ENCODE results near the gene DEPDC5.

GRCh38 chr22:31943206-31943977 is 189.6 kb downstream of the DEPDC5 start:
- no peak for TF ChIP-seq EZH2phosphoT487 (IDR thresholded peaks at IDR 0.05; ENCODE audit: borderline replicate concordance, low read length)
- no peak for TF ChIP-seq CTCF (conservative IDR thresholded peaks at IDR 0.05; ENCODE audit: low read depth, low read length)
- TF ChIP-seq EZH2 (IDR thresholded peaks at IDR 0.05; ENCODE audit: low read length, unreplicated experiment), result no peak
